ENCODE measurements around the gene ANTXR1.
"Not testable (repeated sequence)": the region's sequence is repeated elsewhere in the genome, so short reads cannot be mapped to it uniquely, and the experiment has no call there.

The ANTXR1 gene

GRCh38 chr2:69163109-69163508 lies 150.1 kb downstream of the ANTXR1 start:
- DNase-seq: peak in 4 of 58 donors; percentile 3 to 39 (median 10)

GRCh38 chr2:69163556-69163955 lies 150.6 kb downstream of the ANTXR1 start:
- no peak for DNase-seq

- no peak for DNase-seq
These were observed 151.2 kb downstream of the ANTXR1 start for GRCh38 chr2:69164061-69164778.

- DNase-seq: no peak
These were observed 152.3 kb downstream of the ANTXR1 start for GRCh38 chr2:69165091-69165880.

- DNase-seq: no peak
These were observed 153.5 kb downstream of the ANTXR1 start for GRCh38 chr2:69166465-69166811.

- DNase-seq: peak in 19 of 58 donors; percentile 6 to 69 (median 30)
These were observed 154.0 kb downstream of the ANTXR1 start for GRCh38 chr2:69166812-69167468.

GRCh38 chr2:69167469-69167822 lies 154.5 kb downstream of the ANTXR1 start:
- no peak for DNase-seq

- no peak for DNase-seq
These were observed 155.3 kb downstream of the ANTXR1 start for GRCh38 chr2:69168144-69168813.

GRCh38 chr2:69168950-69169654 lies 156.1 kb downstream of the ANTXR1 start:
- peak in 3 of 58 donors; percentile 6 to 14 (median 11) for DNase-seq

GRCh38 chr2:69169655-69170389 lies 156.8 kb downstream of the ANTXR1 start:
- DNase-seq: no peak

GRCh38 chr2:69170661-69171060 lies 157.7 kb downstream of the ANTXR1 start:
- no peak for DNase-seq

GRCh38 chr2:69171116-69171896 lies 158.3 kb downstream of the ANTXR1 start:
- DNase-seq: no peak

GRCh38 chr2:69171897-69172525 lies 159.0 kb downstream of the ANTXR1 start:
- DNase-seq: no peak

- no peak for DNase-seq
These were observed 160.7 kb downstream of the ANTXR1 start for GRCh38 chr2:69173706-69174105.

- not testable (repeated sequence) for DNase-seq
These were observed 161.2 kb downstream of the ANTXR1 start for GRCh38 chr2:69174211-69174610.

GRCh38 chr2:69175790-69176715 lies 163.1 kb downstream of the ANTXR1 start:
- DNase-seq: no peak

- DNase-seq: peak in 6 of 58 donors; percentile 2 to 22 (median 5)
These were observed 164.2 kb downstream of the ANTXR1 start for GRCh38 chr2:69177063-69177771.
